NCI-H2171 treated with DMSO at 0.1 percent for 48 hours (cell line): ENCODE data around the gene IQGAP2.
"Not testable (repeated sequence)": the region's sequence is repeated elsewhere in the genome, so short reads cannot be mapped to it uniquely, and the experiment has no call there.

Experiments
- DNase-seq: peaks from one replicate; lab custom pipeline; 2025; lab: John Stamatoyannopoulos, UW

IQGAP2 gene

DNA sequence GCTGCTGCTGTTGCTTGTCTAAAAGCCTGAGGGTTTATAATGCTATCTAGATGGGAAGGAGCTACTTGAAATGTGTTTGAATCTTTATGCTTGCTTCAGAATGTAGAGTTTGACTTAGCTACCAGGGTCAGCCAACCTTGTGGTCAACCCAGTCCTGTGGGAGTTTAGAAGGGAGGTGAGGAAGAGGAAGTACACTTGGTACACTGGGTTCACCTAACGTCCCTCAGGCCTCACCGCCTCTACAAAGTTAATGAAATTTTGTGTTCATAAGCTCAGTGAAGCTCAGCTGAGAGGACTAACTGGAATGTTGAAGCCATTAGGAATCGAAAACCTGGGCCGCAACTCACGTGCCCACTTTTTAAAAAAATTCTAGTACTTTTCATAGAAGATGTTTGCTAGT, 10.7 kb downstream of the IQGAP2 start:
- no peak for DNase-seq

DNA sequence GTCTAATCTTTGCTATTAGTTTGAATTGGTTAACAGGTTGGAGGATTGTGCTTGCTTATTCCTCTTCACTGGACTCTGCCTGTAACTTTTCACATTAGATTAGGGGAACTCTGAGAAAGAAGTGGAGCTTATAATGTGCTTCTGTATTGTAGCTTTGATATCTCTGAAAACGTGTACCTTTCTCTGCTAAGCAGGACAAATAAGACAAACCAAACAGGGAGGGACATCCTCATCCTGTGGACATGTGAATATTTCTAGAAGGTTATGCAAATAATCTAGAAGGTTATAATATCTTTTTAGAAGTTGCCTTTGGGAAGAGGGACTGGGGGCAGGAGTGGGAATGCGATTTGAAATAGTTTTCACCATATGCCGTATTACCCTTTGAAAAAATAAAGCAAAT, 11.7 kb downstream of the IQGAP2 start:
- DNase-seq, result no peak

DNA sequence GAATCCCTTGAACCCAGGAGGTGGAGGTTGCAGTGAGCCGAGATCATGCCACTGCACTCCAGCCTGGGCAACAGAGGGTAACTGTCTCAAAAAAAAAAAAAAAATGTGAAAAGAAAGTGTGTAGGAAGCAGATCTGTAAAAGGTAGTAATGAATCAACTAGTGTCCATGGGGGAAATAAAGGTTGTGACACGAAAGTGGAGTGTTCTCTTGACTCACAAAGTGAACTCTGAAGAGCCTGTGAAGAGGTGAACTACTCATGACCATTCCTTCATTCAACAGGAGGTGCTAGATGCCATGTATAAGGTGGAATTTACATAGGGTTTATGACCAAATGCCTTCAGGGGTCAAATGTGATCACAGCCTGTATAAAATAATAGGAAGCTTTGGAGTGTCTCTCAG, 12.8 kb downstream of the IQGAP2 start:
- no peak for DNase-seq

DNA sequence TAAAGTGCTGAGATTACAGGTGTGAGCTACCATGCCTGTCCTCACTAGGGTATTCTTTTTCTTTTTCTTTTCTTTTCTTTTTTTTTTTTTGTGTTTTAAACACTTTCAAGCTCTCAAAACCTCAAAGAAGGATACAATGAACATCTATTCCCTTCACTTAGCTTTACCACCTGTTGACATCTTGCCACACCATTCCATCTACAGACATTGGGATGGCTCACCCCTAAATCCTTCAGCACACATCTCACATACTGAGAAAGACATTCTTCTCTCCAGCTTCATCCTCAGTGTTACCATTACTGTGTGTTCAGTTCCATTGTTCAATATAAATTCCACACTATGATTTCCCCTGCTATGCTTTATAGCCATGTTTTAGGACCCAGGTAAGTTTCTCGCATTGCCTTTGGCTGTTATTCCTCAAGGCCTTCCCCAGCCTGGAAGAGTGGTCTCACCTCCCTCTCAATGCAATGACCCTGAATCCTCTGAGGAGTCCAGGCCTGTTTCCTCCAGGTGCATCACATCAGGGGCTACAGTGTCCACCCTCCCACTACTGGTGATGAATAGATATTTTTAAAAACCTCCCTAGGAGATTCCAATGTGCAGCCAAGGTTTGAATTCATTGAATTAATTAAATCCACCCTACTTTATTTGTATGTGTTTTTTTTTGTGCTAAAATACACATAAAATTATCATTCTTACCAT, 16.7 kb downstream of the IQGAP2 start:
- no peak for DNase-seq

DNA sequence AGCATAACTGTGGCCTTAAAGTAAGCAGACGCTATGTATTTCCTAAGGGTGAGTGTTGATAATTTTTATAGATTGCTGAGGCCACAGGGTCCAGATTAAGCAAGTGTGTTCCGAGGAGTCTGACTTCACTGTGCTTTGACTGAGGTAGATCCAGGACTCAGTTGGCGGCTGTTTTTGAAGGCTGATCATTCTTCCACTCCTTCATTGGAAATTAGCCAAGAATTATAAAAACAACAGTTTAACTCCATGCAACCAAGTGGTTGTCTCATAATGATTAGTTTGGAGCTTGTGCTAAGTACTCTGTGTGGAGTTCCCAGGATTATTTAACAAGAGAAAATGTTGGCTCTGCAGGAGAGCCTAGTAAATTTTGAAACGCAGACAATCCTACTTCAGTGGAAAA, 19.1 kb downstream of the IQGAP2 start:
- DNase-seq, result no peak

DNA sequence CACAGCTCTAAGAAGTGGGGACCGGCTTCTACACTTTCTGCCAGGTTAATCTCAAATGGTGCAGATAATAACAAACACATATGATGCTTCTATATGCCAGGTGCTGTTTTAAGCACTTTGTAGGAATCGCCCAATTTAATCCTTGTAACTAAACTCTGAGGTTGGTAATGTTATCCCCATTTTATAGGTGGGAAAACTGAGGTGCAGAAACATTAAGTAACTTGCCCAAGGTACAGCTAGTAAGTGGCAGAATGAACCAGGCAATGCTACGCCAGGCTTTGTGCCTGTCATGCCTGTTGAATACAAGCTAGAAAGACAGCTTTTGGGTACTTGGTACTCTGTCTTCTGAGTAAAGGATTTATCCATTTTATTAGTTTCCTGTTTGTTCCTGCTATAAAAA, 19.7 kb downstream of the IQGAP2 start:
- no peak for DNase-seq

DNA sequence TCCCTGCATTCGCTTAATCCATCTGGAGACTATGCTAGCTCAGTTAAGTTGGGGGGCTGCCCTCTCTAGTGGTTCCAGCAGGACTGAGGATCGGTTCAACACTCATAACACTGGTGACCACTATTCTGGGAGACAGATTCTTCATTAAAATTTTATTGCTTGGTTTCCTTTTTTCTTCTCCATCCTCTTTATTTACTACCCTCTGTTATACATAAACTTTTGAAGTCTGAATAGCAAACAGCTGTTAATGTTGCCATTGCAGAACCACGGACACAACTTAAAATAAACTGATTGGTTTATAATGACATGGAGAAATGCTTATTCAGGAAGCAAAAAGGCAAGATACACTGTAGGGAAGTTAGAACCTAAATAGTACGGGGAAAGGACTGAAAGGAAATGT, 22.1 kb downstream of the IQGAP2 start:
- no peak for DNase-seq

DNA sequence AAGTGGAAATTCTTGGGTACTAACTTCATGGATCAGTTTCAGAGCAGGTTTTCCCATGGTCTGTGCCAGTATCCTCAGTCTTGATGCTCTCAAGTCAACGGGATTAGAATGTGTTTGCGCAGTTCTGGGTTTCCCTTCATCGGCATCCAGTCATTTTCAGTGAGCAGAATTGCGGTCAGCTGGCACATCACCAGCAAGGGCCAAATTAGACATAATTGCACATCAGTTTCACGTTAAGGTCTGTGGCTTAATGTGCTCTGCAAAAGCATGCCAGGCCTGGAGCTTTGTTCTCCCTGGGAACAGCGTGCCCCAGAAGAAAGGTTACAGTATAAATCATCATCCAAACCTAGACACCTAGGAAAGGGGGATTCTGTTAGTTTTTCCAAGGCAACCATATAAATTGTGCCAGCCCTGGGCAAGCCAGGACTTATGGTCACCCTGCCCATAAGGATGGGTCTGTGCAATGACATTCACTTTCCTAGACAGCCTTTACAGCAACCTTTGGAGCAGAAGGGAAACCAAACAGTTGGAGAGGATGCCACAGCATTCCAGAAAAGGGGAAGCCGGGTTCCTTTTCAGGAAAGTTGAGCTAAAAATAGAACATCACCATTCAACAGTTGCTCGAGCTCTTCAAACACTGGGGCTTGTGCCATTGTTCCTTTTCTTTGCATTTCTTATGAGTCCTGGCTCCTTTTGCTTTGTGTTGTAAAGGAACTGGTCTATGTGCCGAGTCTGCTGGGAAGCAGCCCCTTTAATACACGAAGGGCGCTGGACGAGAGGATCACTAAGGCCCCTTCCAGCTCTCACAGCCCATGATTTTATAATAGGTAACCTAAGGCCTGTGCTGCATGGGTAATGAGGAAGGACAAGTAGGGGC, 23.1 kb downstream of the IQGAP2 start:
- no peak for DNase-seq

DNA sequence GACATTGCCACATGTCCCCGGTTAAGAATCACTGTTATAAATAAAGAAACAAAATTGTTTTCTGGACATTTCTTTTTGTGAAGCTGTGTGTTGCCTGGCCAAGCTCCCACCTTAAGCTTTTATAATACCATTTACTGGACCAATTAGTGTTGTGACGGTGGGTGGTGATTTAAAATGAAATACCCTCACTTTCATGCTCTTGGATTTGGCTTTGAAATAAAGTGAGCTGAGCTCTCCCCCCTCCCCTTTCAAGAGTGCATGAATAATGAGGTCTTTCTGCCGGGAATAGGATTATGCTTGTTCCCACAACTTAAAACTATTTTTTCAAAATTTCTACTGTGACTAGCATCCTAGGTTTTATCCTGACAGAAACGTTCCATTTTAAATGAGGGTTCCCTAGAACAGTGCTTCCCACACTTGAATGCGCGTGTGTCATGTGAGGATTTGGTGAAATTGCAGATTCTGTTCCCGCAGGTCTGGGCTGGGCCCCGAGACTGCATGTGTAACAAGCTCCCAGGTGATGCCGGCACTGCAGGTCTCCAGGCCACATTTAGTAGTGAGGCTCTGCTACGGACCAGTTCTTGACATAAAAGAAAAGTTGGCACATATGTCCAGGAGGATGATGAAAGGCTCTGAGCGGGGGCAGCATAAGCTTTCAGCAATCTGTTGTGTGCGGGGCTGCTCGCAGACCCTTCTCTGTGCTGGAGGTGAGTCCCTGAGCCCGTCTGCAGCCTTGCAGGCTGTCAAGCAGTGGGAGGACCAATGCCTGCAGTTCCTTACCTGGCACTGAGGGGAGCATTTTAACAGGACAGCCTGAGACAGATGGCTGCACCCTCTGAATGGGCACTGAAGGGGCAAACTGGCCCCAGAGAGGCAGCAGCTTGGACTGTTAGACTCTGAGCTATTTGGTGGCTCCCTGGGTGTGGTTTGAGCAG, 24.4 kb downstream of the IQGAP2 start:
- DNase-seq, result no peak

DNA sequence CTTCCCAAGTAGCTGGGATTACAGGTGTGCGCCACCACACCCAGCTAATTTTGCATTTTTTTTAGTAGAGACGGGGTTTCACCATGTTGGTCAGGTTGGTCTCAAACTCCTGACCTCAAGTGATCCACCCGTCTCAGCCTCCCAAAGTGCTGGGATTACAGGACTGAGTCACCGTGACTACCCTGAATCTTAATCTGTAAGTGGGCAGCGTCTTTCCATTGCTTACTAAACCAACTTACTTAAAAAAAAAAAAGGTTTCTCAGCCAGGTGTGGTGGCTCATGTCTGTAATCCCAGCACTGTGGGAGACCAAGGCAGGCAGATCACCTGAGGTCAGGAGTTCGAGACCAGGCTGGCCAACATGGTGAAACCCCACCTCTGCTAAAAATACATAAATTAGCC, 25.5 kb downstream of the IQGAP2 start:
- not testable (repeated sequence) for DNase-seq

DNA sequence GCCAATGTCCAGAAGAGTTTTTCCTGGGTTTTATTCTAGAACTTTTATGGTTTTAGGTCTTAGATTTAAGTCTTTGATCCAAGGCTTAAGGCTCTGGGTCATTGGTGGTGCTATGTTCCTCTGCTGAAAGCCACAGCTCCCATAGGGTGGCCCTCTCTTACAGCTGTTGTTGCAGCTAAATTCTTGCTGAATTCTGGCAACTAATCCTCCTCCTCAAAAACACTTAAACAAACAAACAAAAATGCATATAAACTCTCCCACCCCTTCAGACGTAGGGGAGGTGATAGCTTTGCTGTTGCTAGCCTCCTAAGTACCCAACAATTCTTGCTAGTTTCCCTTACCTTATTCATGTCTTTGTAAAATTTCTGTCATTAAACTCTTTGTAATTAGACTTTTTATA, 30.2 kb downstream of the IQGAP2 start:
- DNase-seq, result no peak

DNA sequence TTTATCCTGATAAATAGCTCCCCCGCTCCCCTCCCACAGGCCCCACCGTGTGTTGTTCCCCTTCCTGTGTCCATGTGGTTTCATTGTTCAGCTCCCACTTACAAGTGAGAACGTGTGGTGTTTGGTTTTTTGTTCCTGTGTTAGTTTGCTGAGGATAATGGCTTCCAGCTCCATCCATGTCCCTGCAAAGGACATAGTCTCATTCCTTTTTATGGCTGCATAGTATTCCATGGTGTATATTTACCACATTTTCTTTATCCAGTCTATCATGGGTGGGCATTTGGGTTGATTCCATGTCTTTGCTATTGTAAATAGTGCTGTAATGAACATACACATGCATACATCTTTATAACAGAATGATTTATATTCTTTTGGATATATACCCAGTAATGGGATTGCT, 34.4 kb downstream of the IQGAP2 start:
- not testable (repeated sequence) for DNase-seq

DNA sequence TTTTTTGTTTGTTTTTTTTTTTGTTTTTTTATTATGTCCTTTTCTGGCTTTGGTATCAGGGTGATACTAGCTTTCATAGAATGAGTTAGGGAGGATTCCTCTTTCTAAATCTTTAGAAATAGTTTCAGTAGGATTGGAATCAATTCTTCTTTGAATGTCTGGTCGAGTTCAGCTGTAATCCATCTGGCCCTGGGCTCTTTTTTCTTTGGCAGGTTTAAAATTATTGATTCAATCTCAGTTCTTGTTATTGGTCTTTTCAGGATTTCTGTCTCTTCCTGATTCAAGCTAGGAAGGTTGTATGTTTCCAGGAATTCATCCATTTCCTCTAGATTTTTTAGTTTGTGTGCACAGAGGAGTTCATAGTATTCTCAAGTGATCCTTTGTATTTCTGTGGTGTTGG, 34.9 kb downstream of the IQGAP2 start:
- no peak for DNase-seq

DNA sequence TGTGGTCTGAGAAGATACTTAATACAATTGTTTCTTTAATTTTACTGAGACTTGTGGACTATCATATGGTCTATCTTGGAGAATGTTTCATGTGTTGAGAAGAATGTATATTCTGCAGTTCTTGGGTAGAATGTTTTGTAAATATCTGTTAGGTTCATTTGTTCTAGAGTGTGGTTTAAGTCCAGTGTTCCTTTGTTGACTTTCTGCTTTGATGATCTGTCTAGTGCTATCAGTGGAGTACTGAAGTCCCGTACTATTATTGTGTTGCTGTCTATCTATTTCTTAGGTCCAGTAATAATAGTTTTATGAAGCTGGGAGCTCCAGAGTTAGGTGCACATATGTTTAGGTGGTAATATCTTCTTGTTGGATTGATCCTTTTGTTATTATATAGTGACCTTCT, 36.1 kb downstream of the IQGAP2 start:
- no peak for DNase-seq

DNA sequence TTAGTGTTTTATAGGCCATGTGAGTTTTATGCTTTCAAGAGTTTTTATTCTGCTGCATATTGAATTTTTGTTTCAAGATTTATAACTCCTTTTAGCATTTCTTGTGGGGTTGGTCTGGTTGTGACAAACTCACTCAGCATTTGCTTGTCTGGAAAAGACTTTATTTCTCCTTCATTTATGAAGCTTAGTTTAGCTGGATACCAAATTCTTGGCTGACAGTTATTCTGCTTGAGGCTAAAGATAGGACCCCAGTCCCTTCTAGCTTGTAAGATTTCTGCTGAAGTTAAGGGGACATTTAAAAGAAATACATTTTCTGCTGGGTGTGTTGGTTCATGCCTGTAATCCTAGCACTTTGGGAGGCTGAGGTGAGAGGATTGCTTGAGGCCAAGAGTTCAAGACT, 36.8 kb downstream of the IQGAP2 start:
- DNase-seq, result no peak

DNA sequence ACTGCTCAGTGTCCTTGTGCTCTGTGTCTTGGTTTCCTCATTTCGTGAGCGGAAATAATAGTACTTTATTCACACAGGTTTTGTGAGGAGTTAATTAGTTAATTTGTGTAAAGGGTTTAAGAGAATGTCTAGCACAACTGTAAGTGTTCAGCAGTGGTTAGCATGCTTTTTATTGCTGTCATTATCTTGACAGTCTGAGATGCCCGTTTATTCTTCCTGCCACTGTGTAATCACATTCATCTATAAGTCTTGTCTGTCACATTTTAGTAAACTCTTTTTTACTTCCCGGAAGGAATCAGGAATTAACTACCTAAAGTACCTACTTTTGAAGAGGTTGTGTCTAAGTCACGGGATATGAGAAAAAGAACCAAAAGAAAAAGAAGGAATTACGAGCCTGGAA, 38.0 kb downstream of the IQGAP2 start:
- DNase-seq, result no peak

DNA sequence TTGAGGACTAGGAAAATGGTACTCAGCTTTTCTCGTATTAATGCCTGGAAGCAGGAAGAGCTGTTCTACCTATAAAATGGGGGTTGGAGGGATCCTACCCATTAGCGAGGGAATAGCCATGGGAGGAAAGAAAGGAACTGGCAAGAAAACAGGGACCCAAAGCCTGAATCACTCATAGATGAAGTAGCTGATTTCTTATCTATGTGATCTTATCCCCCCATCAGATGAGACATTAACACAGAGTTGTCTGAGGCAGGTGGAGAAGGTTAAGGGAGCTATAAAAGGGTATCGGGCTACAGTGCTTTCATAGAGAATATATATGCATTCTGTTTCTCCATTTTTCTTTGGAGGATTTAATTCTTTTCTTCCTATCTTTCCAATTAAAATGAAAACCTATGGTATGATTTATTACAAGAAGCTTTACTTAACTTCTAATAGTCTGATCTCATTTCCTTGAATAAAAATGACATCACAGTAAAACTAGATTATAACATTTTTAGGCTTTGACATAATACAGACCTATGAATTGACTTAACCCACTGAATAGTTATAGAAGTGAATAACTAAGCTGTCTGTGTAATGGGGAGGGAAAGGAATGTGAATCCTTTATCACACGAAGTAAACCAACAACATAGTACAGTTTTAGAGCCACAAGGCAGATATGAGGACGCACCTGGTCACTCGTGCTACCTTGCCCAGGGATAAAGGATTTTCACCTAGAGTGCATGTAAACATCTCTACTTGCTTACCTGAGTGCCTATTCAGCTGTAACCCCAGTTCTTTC, 39.0 kb downstream of the IQGAP2 start:
- DNase-seq, result no peak

DNA sequence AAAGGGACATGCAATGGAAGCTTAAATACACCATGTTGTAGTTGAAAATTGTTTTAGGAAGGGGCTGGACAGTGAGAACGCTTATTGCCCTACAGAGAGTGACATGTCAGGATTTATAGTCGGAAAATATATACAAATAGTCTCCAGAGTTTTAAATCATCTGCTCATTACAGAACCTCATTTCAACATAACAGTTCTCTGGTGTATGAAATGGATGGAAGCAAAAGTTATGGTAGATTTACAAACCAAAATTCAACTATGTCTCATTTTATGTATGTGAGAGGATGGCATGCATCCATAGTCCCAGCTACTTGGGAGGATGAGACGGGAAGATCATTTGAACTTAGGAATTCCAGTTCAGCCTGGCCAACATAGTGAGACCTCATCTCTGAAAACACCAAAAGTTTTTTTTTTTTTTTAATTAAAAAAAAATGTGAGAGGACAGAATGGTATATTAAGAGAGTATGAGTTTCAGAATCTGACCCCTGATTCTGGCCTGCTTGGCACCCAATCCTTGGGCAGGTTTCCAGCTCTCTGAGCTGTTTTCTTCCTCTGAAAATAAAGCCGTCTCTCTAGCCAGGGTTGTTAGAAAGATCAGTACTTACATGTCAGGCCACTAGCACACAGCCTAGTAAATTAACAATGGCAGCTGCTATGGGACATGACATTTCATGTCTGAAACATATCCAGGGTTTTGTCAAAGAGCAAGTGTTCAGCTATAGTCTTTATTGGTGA, 40.1 kb downstream of the IQGAP2 start:
- DNase-seq, result no peak

DNA sequence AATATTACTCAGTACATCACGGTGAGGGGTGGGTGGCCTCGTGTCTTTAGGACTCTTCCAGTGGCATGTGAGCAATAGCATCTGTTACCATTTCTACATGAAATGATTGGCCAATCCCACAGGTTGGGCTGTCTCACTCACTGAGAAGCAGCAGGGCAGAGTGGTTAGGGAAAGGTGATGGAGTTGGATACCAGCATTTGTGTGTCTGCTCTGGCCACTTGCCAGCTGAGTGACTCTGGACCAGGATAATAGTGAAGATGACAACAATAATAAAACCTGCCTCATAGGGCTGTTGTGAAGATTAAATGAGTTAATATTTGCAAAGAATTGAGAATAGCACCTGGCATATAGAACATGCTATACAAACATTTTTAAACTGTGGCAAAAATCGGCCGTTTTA, 42.0 kb downstream of the IQGAP2 start:
- no peak for DNase-seq

DNA sequence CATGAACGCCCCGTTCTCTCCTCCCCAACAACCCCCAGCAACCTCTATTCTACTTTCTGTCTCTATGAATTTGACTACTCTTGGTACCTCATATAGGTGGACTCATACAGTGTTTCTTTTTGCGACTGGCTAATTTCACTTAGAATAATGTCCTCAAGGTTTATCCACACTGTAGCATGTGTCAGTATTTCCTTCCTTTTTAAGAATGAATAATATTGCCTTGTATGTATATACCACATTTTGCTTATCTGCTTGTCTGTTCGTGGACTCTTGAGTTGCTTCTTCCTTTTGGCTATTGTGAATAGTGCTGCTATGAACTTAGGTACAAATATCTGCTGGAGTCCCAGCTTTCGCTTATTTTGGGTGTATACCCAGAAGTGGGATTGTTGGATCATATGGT, 42.7 kb downstream of the IQGAP2 start:
- DNase-seq, result no peak

DNA sequence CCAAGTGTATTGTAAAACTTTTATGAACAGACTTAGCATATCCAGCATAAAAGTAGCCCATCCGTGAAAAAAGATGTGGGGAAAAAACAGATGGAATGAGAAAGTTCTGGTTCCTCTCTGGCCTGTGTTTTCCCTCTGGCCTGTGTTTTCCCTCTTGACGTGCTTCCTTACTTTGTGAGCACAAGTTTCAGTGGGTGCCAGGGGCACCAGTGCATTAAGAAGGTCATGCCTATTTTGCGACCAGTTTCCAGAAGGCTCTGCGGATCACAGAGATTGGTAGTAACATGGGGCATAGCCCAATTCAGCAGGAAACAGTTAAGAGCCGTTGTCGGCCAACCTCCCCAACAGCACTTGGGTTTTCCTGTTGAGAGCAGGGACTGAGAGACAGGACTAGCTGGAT, 43.7 kb downstream of the IQGAP2 start:
- no peak for DNase-seq
